Stimulated activated CD8-positive, alpha-beta memory T cell treated with anti-CD3 and anti-CD28 coated beads, Interleukin-4, amount 100 ng/mL, for 24 hours (primary cell): ENCODE results near the gene PPP1CB.
"Not testable (repeated sequence)": the region's sequence is repeated elsewhere in the genome, so short reads cannot be mapped to it uniquely, and the experiment has no call there.

Source experiments
- DNase-seq: peaks from one replicate; pipeline ENCODE4 v3.0.0-alpha.2; 2020; ENCODE audit warnings: low read depth

The PPP1CB gene

GRCh38 chr2:28751252-28751955, at the start of gene PPP1CB:
TSS of gene PPP1CB (plus strand) at chr2:28751830. CDS start at chr2:28752125, 295 bp downstream.
- peak; percentile 94 for DNase-seq

- DNase-seq, result no peak
These were observed 49.2 kb upstream of the PPP1CB start for GRCh38 chr2:28702415-28702861.

- no peak for DNase-seq
These were observed 48.8 kb upstream of the PPP1CB start for GRCh38 chr2:28702878-28703277.

GRCh38 chr2:28704621-28705020, 47.0 kb upstream of the PPP1CB start:
- DNase-seq, result no peak

- no peak for DNase-seq
These were observed 45.7 kb upstream of the PPP1CB start for GRCh38 chr2:28705751-28706440.

- DNase-seq, result no peak
These were observed 44.0 kb upstream of the PPP1CB start for GRCh38 chr2:28707592-28707991.

- no peak for DNase-seq
These were observed 42.5 kb upstream of the PPP1CB start for GRCh38 chr2:28709101-28709500.

GRCh38 chr2:28710545-28710944, 41.1 kb upstream of the PPP1CB start:
- DNase-seq, result no peak

- no peak for DNase-seq
These were observed 37.9 kb upstream of the PPP1CB start for GRCh38 chr2:28713577-28714298.

- no peak for DNase-seq
These were observed 35.3 kb upstream of the PPP1CB start for GRCh38 chr2:28716265-28716865.

- DNase-seq, result no peak
These were observed 34.3 kb upstream of the PPP1CB start for GRCh38 chr2:28717339-28717758.

- DNase-seq, result no peak
These were observed 31.3 kb upstream of the PPP1CB start for GRCh38 chr2:28720345-28720744.

- no peak for DNase-seq
These were observed 29.9 kb upstream of the PPP1CB start for GRCh38 chr2:28721601-28722191.

- no peak for DNase-seq
These were observed 26.5 kb upstream of the PPP1CB start for GRCh38 chr2:28725021-28725711.

- DNase-seq, result no peak
These were observed 25.5 kb upstream of the PPP1CB start for GRCh38 chr2:28726177-28726576.

- no peak for DNase-seq
These were observed 21.9 kb upstream of the PPP1CB start for GRCh38 chr2:28729698-28730097.

- no peak for DNase-seq
These were observed 20.9 kb upstream of the PPP1CB start for GRCh38 chr2:28730641-28731146.

- no peak for DNase-seq
These were observed 16.1 kb upstream of the PPP1CB start for GRCh38 chr2:28735511-28735910.

- DNase-seq, result no peak
These were observed 15.6 kb upstream of the PPP1CB start for GRCh38 chr2:28736034-28736433.

GRCh38 chr2:28737655-28738054, 14.0 kb upstream of the PPP1CB start:
- no peak for DNase-seq

GRCh38 chr2:28742619-28743018, 9.0 kb upstream of the PPP1CB start:
- not testable (repeated sequence) for DNase-seq
